GM19239 (cell line): ENCODE measurements around the gene ANO6.
"Not testable (repeated sequence)": the region's sequence is repeated elsewhere in the genome, so short reads cannot be mapped to it uniquely, and the experiment has no call there.

Experiments used
- DNase-seq: peaks from one replicate; pipeline ENCODE4 v3.0.0; 2011; ENCODE audit warnings: low spot score; ENCODE audit not compliant: insufficient read length
- FAIRE-seq: peaks from 2 replicates; lab custom pipeline; 2011; peaks lifted over from hg19 to GRCh38; lab: Jason Lieb, UNC

Gene ANO6

GRCh38 chr12:45362291-45362690 lies 146.4 kb downstream of the ANO6 start:
- DNase-seq, result no peak
- no peak for FAIRE-seq

GRCh38 chr12:45363903-45364302 lies 148.0 kb downstream of the ANO6 start:
- no peak for FAIRE-seq

GRCh38 chr12:45368841-45369489 lies 153.1 kb downstream of the ANO6 start:
- no peak for FAIRE-seq
- no peak for DNase-seq

More at GRCh38 chr12:45363903-45364302, 148.0 kb downstream of the ANO6 start:
- no peak for DNase-seq

- DNase-seq, result no peak
- FAIRE-seq, result no peak
Measured at GRCh38 chr12:45377815-45378214, 161.9 kb downstream of the ANO6 start.

GRCh38 chr12:45379261-45379660 lies 163.4 kb downstream of the ANO6 start:
- no peak for DNase-seq
- FAIRE-seq, result no peak

GRCh38 chr12:45381351-45381750 lies 165.5 kb downstream of the ANO6 start:
- DNase-seq, result no peak

GRCh38 chr12:45388545-45388944 lies 172.7 kb downstream of the ANO6 start:
- FAIRE-seq (peak; percentile 4), DNase-seq (no peak)

More at GRCh38 chr12:45381351-45381750, 165.5 kb downstream of the ANO6 start:
- no peak for FAIRE-seq

- FAIRE-seq, result peak; percentile 18
- no peak for DNase-seq
Measured at GRCh38 chr12:45389426-45389825, 173.5 kb downstream of the ANO6 start.

- not testable (repeated sequence) for FAIRE-seq, DNase-seq
Measured at GRCh38 chr12:45397499-45397898, 181.6 kb downstream of the ANO6 start.

GRCh38 chr12:45398552-45398951 lies 182.7 kb downstream of the ANO6 start:
- FAIRE-seq (no peak), DNase-seq (no peak)

GRCh38 chr12:45400991-45401390 lies 185.1 kb downstream of the ANO6 start:
- DNase-seq (no peak), FAIRE-seq (no peak)

- FAIRE-seq (no peak), DNase-seq (no peak)
Measured at GRCh38 chr12:45402288-45402687, 186.4 kb downstream of the ANO6 start.

- FAIRE-seq, result no peak
- no peak for DNase-seq
Measured at GRCh38 chr12:45406988-45407850, 191.3 kb downstream of the ANO6 start.

- no peak for DNase-seq
- FAIRE-seq, result no peak
Measured at GRCh38 chr12:45407981-45408728, 192.3 kb downstream of the ANO6 start.

GRCh38 chr12:45408729-45409114 lies 192.8 kb downstream of the ANO6 start:
- no peak for DNase-seq
- FAIRE-seq, result no peak

- no peak for DNase-seq
Measured at GRCh38 chr12:45409966-45410365, 194.1 kb downstream of the ANO6 start.

GRCh38 chr12:45411626-45412025 lies 195.7 kb downstream of the ANO6 start:
- no peak for FAIRE-seq

More at GRCh38 chr12:45409966-45410365, 194.1 kb downstream of the ANO6 start:
- no peak for FAIRE-seq

GRCh38 chr12:45415393-45415817 lies 199.5 kb downstream of the ANO6 start:
- no peak for DNase-seq
- FAIRE-seq, result no peak

More at GRCh38 chr12:45411626-45412025, 195.7 kb downstream of the ANO6 start:
- DNase-seq, result no peak

- FAIRE-seq (no peak), DNase-seq (no peak)
Measured at GRCh38 chr12:45416126-45416525, 200.2 kb downstream of the ANO6 start.

- DNase-seq, result no peak
- no peak for FAIRE-seq
Measured at GRCh38 chr12:45418520-45418919, 202.6 kb downstream of the ANO6 start.
